SK-MEL-5 (cell line): ENCODE measurements around the gene LARGE1. TPM values are rescaled to one million over a fixed set of nuclear protein-coding genes. Genes with fewer than 3 reads are reported as not detected.

Experiments
- DNase-seq: peaks from one replicate; pipeline ENCODE4 v3.0.0-alpha.2; 2016; ENCODE audit warnings: low read depth, low spot score
- in situ Hi-C: cut with HindIII; loops from 2 replicates; pipeline ENCODE4 v1.10.0; 2016; ENCODE audit warnings: low sequenced_read_pairs, high pct_unique_total_duplicates, low pct_unique_long_range_greater_than_20kb
- polyA plus RNA-seq, 2 experiments: library from polyadenylated mRNA; depleted of rRNA; stranded (reverse); fragments of >200 nt; gene quantifications; 2 replicates each; pipeline ENCODE4 v1.2.3, GENCODE V29; 2015
- total RNA-seq: library from RNA; depleted of rRNA; stranded (reverse); fragments of >200 nt; shearing (Covaris generic); gene quantifications from 2 replicates; pipeline ENCODE4 v1.2.3, GENCODE V29; 2014; rRNA removed

The LARGE1 gene
- total RNA-seq, result 22.0 and 26.4 TPM in 2 replicates
- 20.1 and 25.4 TPM in 2 replicates for polyA plus RNA-seq (2015; cell fraction: cytosol; rRNA removed)
- polyA plus RNA-seq (2015; cell fraction: nucleus; rRNA removed), result 20.3 and 29.6 TPM in 2 replicates

GRCh38 chr22:33920197-33920540, at the start of gene LARGE1:
TSS of gene LARGE1 (minus strand) at chr22:33920476.
- no peak for DNase-seq
- in situ Hi-C loops, result no loop called here

- peak; percentile 45 for DNase-seq
- in situ Hi-C loops, result no loop called here
Observed at GRCh38 chr22:33969045-33969444, 48.8 kb upstream of the LARGE1 start.

- no peak for DNase-seq
- in situ Hi-C loops, result no loop called here
Observed at GRCh38 chr22:33964121-33964520, 43.8 kb upstream of the LARGE1 start.

GRCh38 chr22:33962409-33962808, 42.1 kb upstream of the LARGE1 start:
- in situ Hi-C loops, result no loop called here
- no peak for DNase-seq

GRCh38 chr22:33958741-33959140, 38.5 kb upstream of the LARGE1 start:
- in situ Hi-C loops, result no loop called here
- DNase-seq, result no peak

- no peak for DNase-seq
- in situ Hi-C loops, result no loop called here
Observed at GRCh38 chr22:33957086-33957485, 36.8 kb upstream of the LARGE1 start.

GRCh38 chr22:33952776-33953175, 32.5 kb upstream of the LARGE1 start:
- DNase-seq, result no peak
- in situ Hi-C loops, result no loop called here

GRCh38 chr22:33940741-33941140, 20.5 kb upstream of the LARGE1 start:
- in situ Hi-C loops, result no loop called here
- no peak for DNase-seq

GRCh38 chr22:33932997-33933396, 12.7 kb upstream of the LARGE1 start:
- in situ Hi-C loops, result no loop called here
- DNase-seq, result no peak

GRCh38 chr22:33931406-33931805, 11.1 kb upstream of the LARGE1 start:
- in situ Hi-C loops, result no loop called here
- DNase-seq, result no peak

- no peak for DNase-seq
- in situ Hi-C loops, result no loop called here
Observed at GRCh38 chr22:33927752-33928151, 7.5 kb upstream of the LARGE1 start.

GRCh38 chr22:33925194-33925593, 4.9 kb upstream of the LARGE1 start:
- no peak for DNase-seq
- in situ Hi-C loops, result no loop called here

GRCh38 chr22:33923660-33924246, 3.5 kb upstream of the LARGE1 start:
- in situ Hi-C loops, result no loop called here
- DNase-seq, result peak; percentile 90

- in situ Hi-C loops, result no loop called here
- no peak for DNase-seq
Observed at GRCh38 chr22:33923033-33923432, 2.8 kb upstream of the LARGE1 start.

- DNase-seq, result peak; percentile 32
- in situ Hi-C loops, result no loop called here
Observed at GRCh38 chr22:33922349-33922681, 2.0 kb upstream of the LARGE1 start.

GRCh38 chr22:33921525-33922348, 1.5 kb upstream of the LARGE1 start:
- DNase-seq, result peak; percentile 55
- in situ Hi-C loops, result no loop called here

GRCh38 chr22:33920927-33921524, 750 bp upstream of the LARGE1 start:
- DNase-seq, result peak; percentile 95
- in situ Hi-C loops, result no loop called here

GRCh38 chr22:33919391-33920196, 682 bp downstream of the LARGE1 start:
- in situ Hi-C loops, result no loop called here

More at GRCh38 chr22:33919391-33920196, 682 bp downstream of the LARGE1 start:
- DNase-seq, result no peak
